ENCODE data around the gene CYTH2. TPM values are rescaled to one million over a fixed set of nuclear protein-coding genes. Genes with fewer than 3 reads are reported as not detected.

Gene CYTH2
- total RNA-seq, 1 donor from 2014 or later: 83.5 TPM

GRCh38 chr19:48461651-48461981 lies 7.6 kb upstream of the CYTH2 start:
- no peak for TF ChIP-seq CTCF (IDR thresholded peaks at IDR 0.05)
- intact Hi-C loops (cut with DNase I): no loop called here
- Histone ChIP-seq H3K4me3 (no peak overlapping the region), H3K9me3 (no peaks in the 10 kb centered on the region), H3K4me1 (no peaks in the 10 kb centered on the region), H3K27me3 (no peaks in the 10 kb centered on the region), H3K36me3 (peaks cover 0 to 3% of the 10 kb centered on the region in 2 donors), H3K27ac (no peak overlapping the region)
- DNase-seq (ENCODE audit: low spot score in 2 of 2): no peak

GRCh38 chr19:48461982-48462655 lies 7.0 kb upstream of the CYTH2 start:
- intact Hi-C loops (cut with DNase I): no loop called here
- peaks cover 0 to 2% of the 10 kb centered on the region in 2 donors for H3K36me3 ChIP-seq
- DNase-seq (ENCODE audit: low spot score in 2 of 2): no peak
- no peak overlapping the region for H3K27ac ChIP-seq
- H3K4me1 ChIP-seq: no peaks in the 10 kb centered on the region
- no peak for TF ChIP-seq CTCF (IDR thresholded peaks at IDR 0.05)
- no peaks in the 10 kb centered on the region for H3K27me3 ChIP-seq
- H3K9me3 ChIP-seq: no peaks in the 10 kb centered on the region
- no peak overlapping the region for H3K4me3 ChIP-seq

- no peak for DNase-seq (ENCODE audit: low spot score in 2 of 2)
- intact Hi-C loops (cut with DNase I): no loop called here
- Histone ChIP-seq H3K27ac (no peak overlapping the region), H3K9me3 (no peaks in the 10 kb centered on the region), H3K4me1 (peaks cover 5% of the 10 kb centered on the region in 2 donors), H3K36me3 (peaks cover 0 to under 1% of the 10 kb centered on the region in 2 donors), H3K4me3 (no peak overlapping the region), H3K27me3 (no peaks in the 10 kb centered on the region)
- no peak for TF ChIP-seq CTCF (IDR thresholded peaks at IDR 0.05)
Observed at GRCh38 chr19:48465215-48465614, 4.0 kb upstream of the CYTH2 start.

- no peak overlapping the region for H3K27ac ChIP-seq
Observed at GRCh38 chr19:48466561-48467325, 2.4 kb upstream of the CYTH2 start.

GRCh38 chr19:48468772-48469288 lies 339 bp upstream of the CYTH2 start:
- Histone ChIP-seq H3K4me1 (peaks cover 11 to 13% of the 10 kb centered on the region in 2 donors), H3K4me3 (peak overlapping the region; percentile 90 to 91), H3K27ac (peak overlapping the region; percentile 97 to 99), H3K27me3 (no peaks in the 10 kb centered on the region), H3K36me3 (peaks cover 35 to 36% of the 10 kb centered on the region in 2 donors), H3K9me3 (no peaks in the 10 kb centered on the region)
- TF ChIP-seq CTCF (IDR thresholded peaks at IDR 0.05): no peak
- peak; percentile 100 for DNase-seq (ENCODE audit: low spot score in 2 of 2)
- intact Hi-C loops (cut with DNase I): loop anchor here (1.0 to 2.0 kb wide), 8 partner anchors 11 to 168 kb away; partner anchors contain the start of genes DBP, GRWD1, RPL18 and SPHK2

More at GRCh38 chr19:48466561-48467325, 2.4 kb upstream of the CYTH2 start:
- Histone ChIP-seq H3K9me3 (no peaks in the 10 kb centered on the region), H3K4me1 (peaks cover 9 to 13% of the 10 kb centered on the region in 2 donors), H3K4me3 (no peak overlapping the region), H3K36me3 (peaks cover 14 to 16% of the 10 kb centered on the region in 2 donors), H3K27me3 (no peaks in the 10 kb centered on the region)
- intact Hi-C loops (cut with DNase I): no loop called here
- no peak for DNase-seq (ENCODE audit: low spot score in 2 of 2)
- no peak for TF ChIP-seq CTCF (IDR thresholded peaks at IDR 0.05)

Measured in ascending aorta (tissue), 2 donors.